B cell (primary cell): ENCODE data around the gene SOAT2. TPM values are rescaled to one million over a fixed set of nuclear protein-coding genes. Genes with fewer than 3 reads are reported as not detected.

Experiments
- ATAC-seq: fragments of 200-7000 bp; cut with Tn5 transposase; one replicate; pipeline ENCODE4 v1.10.0; 2021; ENCODE audit warnings: low read depth, mild to moderate bottlenecking, moderate number of reproducible peaks, moderate library complexity
- CTCF ChIA-PET: fragments of 350-600 bp; sonication (Branson Sonifier 250); formaldehyde crosslinking; loops from one replicate; lab custom pipeline; 2021; ENCODE audit warnings: antibody characterized with exemption, inconsistent platforms; lab: Charles Lee
- POLR2A ChIA-PET: fragments of 350-600 bp; sonication (Branson Sonifier 250); formaldehyde crosslinking; loops from one replicate; lab custom pipeline; 2021; ENCODE audit warnings: antibody characterized with exemption; lab: Charles Lee
- DNase-seq: peaks from one replicate; pipeline ENCODE4 v3.0.0; 2013
- H2AFZ ChIP-seq: 2 replicates; pipeline ENCODE4 v1.6.1; 2012; ENCODE audit warnings: mild to moderate bottlenecking, low read depth, low read length; ENCODE audit not compliant: insufficient read depth, poor library complexity, severe bottlenecking
- H3K27ac ChIP-seq, 2 donors: 1 replicate in 1 of 2; 2 replicates in 1 of 2; pipeline ENCODE4 v1.5.1; 2012 to 2013; ENCODE audit warnings: low read length in 2 of 2, mild to moderate bottlenecking in 2 of 2, moderate library complexity in 1 of 2
- H3K27me3 ChIP-seq, 4 experiments: fragments of 200-600 bp in 1 of 4; sonication (generic) in 1 of 4; replicated peaks in 1 of 4; 1 replicate in 2 of 4; 2 replicates in 2 of 4; pipeline versions ENCODE4 v1.6.1 to v1.7.0; 2013 to 2016; ENCODE audit warnings: low read length in 3 of 4, mild to moderate bottlenecking in 2 of 4, mixed read lengths in 1 of 4, moderate library complexity in 1 of 4; ENCODE audit not compliant: insufficient read depth in 4 of 4, control insufficient read depth in 3 of 4; ENCODE audit errors: control extremely low read depth in 1 of 4
- H3K36me3 ChIP-seq, 2 experiments: replicated peaks in 1 of 2; 1 replicate in 1 of 2; 2 replicates in 1 of 2; pipeline versions ENCODE4 v1.6.1 to v1.7.1; 2013; ENCODE audit warnings: low read length in 1 of 2; ENCODE audit not compliant: insufficient read depth in 2 of 2, control insufficient read depth in 1 of 2; ENCODE audit errors: control extremely low read depth in 1 of 2, extremely low read depth in 1 of 2
- H3K4me1 ChIP-seq, 2 donors: fragments of 200-600 bp in 1 of 2; sonication (generic) in 1 of 2; 1 replicate in 1 of 2; 2 replicates in 1 of 2; pipeline versions ENCODE4 v1.5.1 to v1.6.1; 2013 to 2017; ENCODE audit warnings: low read length in 2 of 2; ENCODE audit not compliant: control insufficient read depth in 2 of 2, insufficient read depth in 2 of 2
- H3K4me2 ChIP-seq: replicated peaks from 2 replicates; pipeline ENCODE3; 2012; ENCODE audit warnings: mild to moderate bottlenecking, low read depth, low read length; ENCODE audit not compliant: poor library complexity, severe bottlenecking
- H3K4me3 ChIP-seq, 5 experiments: fragments of 200-600 bp in 1 of 5; sonication (generic) in 1 of 5; 1 replicate in 3 of 5; 2 replicates in 2 of 5; pipeline versions ENCODE4 v1.5.1 to v1.7.0; 2011 to 2016; ENCODE audit warnings: low read length in 4 of 5, mild to moderate bottlenecking in 4 of 5, low read depth in 2 of 5, control low read depth in 1 of 5, moderate library complexity in 1 of 5; ENCODE audit not compliant: insufficient read depth in 1 of 5; ENCODE audit errors: control extremely low read depth in 1 of 5, extremely low read depth in 1 of 5
- H3K79me2 ChIP-seq: fragments of 200-600 bp; sonication (generic); one replicate; pipeline ENCODE4 v1.6.0; 2016; ENCODE audit warnings: low read length; ENCODE audit not compliant: control insufficient read depth, insufficient read depth
- H3K9ac ChIP-seq: fragments of 200-600 bp; sonication (generic); 2 replicates; pipeline ENCODE4 v1.6.1; 2017; ENCODE audit warnings: mild to moderate bottlenecking, low read length, moderate library complexity
- H3K9me3 ChIP-seq, 3 donors: one replicate each; pipeline versions ENCODE4 v1.6.1 to v1.7.1; 2013; ENCODE audit warnings: low read length in 2 of 3; ENCODE audit not compliant: control insufficient read depth in 2 of 3, insufficient read depth in 1 of 3; ENCODE audit errors: control extremely low read depth in 1 of 3
- H4K20me1 ChIP-seq: 2 replicates; pipeline ENCODE4 v1.6.0; 2012; ENCODE audit warnings: mild to moderate bottlenecking, low read length; ENCODE audit not compliant: insufficient read depth, control insufficient read depth, poor library complexity, severe bottlenecking
- H3K27ac Mint-ChIP-seq: one replicate; pipeline ENCODE4 v1.8.0; 2021; ENCODE audit warnings: mixed read lengths
- H3K27me3 Mint-ChIP-seq: one replicate; pipeline ENCODE4 v1.8.0; 2021; ENCODE audit warnings: mixed read lengths
- H3K4me1 Mint-ChIP-seq: one replicate; pipeline ENCODE4 v1.8.0; 2021; ENCODE audit warnings: mixed read lengths
- H3K4me3 Mint-ChIP-seq: one replicate; pipeline ENCODE4 v1.8.0; 2021; ENCODE audit warnings: mixed read lengths
- H3K9me3 Mint-ChIP-seq: one replicate; pipeline ENCODE4 v1.8.0; 2022; ENCODE audit warnings: mixed read lengths; ENCODE audit not compliant: insufficient read depth
- EZH2 ChIP-seq: IDR thresholded peaks from 2 replicates; pipeline ENCODE4 v1.6.1; 2012; ENCODE audit warnings: borderline replicate concordance, low read depth, mild to moderate bottlenecking, moderate library complexity, low read length; ENCODE audit not compliant: insufficient read depth, poor library complexity, severe bottlenecking
- WGBS: methylation state at CpG from one replicate; pipeline ENCODE4 v1.1.5; 2013; ENCODE audit warnings: missing lambda C conversion rate; ENCODE audit not compliant: insufficient coverage; 5-methylcytosine and 5-hydroxymethylcytosine counted together
- intact Hi-C: fragments of 100-400 bp; cut with micrococcal nuclease; formaldehyde crosslinking; loops from one replicate; pipeline ENCODE4 v1.10.0; 2022
- polyA plus RNA-seq: library from polyadenylated mRNA; depleted of rRNA; stranded (reverse); fragments of >200 nt; gene quantifications from 2 replicates; pipeline ENCODE4 v1.2.3, GENCODE V29; 2012
- total RNA-seq, 2 donors: library from RNA; stranded (reverse); fragments of 120-200 nt in 1 of 2; gene quantifications; 1 replicate in 1 of 2; 2 replicates in 1 of 2; pipeline versions ENCODE4 v1.2.3 to v1.2.4, GENCODE V29; 2013 to 2022
- TF ChIP-seq, protein P1 (sequence below): fragments of 200-600 bp; IDR thresholded peaks from one replicate; pipeline ENCODE4 v1.8.0; 2022; ENCODE audit warnings: antibody characterized with exemption, mild to moderate bottlenecking

Gene SOAT2
- total and polyA plus RNA-seq, 2 donors (not counting 1 experiment from before 2014, with no cell fraction given) = 0.31 TPM; not detected in 1

DNA sequence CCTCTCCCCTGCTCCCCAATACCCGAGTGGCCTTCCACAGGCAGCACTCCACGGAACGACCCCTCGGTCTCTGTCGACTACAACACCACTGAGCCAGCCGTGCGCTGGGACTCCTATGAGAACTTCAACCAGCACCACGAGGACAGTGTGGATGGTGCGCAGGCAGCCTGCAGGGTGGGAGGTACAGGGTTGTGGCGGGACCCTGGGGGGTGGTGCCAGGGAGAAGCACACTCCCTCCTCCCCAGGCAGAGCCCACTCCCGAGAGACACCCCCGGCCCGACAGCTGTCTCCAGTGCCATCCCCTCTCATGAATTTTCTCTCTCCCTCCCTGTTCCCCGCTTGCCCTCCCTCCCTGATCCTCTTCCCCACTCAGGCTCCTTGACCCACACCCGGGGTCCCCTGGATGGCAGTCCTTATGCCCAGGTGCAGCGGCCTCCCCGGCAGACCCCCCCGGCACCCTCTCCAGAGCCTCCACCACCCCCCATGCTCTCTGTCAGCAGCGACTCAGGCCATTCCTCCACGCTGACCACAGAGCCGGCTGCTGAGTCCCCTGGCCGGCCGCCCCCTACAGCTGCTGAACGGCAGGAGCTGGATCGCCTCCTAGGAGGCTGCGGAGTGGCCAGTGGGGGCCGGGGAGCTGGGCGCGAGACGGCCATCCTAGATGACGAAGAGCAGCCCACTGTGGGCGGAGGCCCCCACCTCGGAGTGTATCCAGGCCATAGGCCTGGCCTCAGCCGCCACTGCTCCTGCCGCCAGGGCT lies 44.4 kb upstream of the SOAT2 start:
- WGBS = 92% methylated on average over 32 of the region's 35 CpGs
- Mint-ChIP-seq H3K9me3 (no peaks in the 10 kb centered on the region), H3K4me1 (peaks cover 8% of the 10 kb centered on the region), H3K27me3 (no peaks in the 10 kb centered on the region), H3K27ac (no peak overlapping the region), H3K4me3 (no peak overlapping the region)
- Histone ChIP-seq H3K27me3 (peaks cover 0 to 10% (median 0%) of the 10 kb centered on the region in 4 experiments), H3K27ac (no peak overlapping the region), H3K79me2 (no peaks in the 10 kb centered on the region), H3K4me1 (peaks cover 1 to 9% of the 10 kb centered on the region in 2 donors), H3K36me3 (peaks cover 0 to 2% of the 10 kb centered on the region in 2 experiments), H3K9me3 (peaks cover 0 to 3% (median 0%) of the 10 kb centered on the region in 3 donors), H4K20me1 (no peaks in the 10 kb centered on the region), H3K4me2 (no peak overlapping the region), H3K9ac (no peak overlapping the region), H3K4me3 (no peak overlapping the region), H2AFZ (no peak overlapping the region)
- ChIA-PET POLR2A (interaction anchor here (0.6 to 0.8 kb wide), 2 partner anchors 21 to 460 kb away, joined by 3 to 10 read pairs; partner anchors contain the start of gene SPRYD3), CTCF (interaction anchor here (6.0 kb wide), 1 partner anchor 7 kb away, joined by 59 read pairs; no protein-coding TSS in a partner anchor)
- ATAC-seq (no peak), DNase-seq (no peak)
- TF ChIP-seq EZH2 = no peak
- TF ChIP-seq, protein P1, sequence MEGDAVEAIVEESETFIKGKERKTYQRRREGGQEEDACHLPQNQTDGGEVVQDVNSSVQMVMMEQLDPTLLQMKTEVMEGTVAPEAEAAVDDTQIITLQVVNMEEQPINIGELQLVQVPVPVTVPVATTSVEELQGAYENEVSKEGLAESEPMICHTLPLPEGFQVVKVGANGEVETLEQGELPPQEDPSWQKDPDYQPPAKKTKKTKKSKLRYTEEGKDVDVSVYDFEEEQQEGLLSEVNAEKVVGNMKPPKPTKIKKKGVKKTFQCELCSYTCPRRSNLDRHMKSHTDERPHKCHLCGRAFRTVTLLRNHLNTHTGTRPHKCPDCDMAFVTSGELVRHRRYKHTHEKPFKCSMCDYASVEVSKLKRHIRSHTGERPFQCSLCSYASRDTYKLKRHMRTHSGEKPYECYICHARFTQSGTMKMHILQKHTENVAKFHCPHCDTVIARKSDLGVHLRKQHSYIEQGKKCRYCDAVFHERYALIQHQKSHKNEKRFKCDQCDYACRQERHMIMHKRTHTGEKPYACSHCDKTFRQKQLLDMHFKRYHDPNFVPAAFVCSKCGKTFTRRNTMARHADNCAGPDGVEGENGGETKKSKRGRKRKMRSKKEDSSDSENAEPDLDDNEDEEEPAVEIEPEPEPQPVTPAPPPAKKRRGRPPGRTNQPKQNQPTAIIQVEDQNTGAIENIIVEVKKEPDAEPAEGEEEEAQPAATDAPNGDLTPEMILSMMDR = no peak
- intact Hi-C loops = no loop called here
